ENCODE data around the gene SPNS2.

The SPNS2 gene

DNA sequence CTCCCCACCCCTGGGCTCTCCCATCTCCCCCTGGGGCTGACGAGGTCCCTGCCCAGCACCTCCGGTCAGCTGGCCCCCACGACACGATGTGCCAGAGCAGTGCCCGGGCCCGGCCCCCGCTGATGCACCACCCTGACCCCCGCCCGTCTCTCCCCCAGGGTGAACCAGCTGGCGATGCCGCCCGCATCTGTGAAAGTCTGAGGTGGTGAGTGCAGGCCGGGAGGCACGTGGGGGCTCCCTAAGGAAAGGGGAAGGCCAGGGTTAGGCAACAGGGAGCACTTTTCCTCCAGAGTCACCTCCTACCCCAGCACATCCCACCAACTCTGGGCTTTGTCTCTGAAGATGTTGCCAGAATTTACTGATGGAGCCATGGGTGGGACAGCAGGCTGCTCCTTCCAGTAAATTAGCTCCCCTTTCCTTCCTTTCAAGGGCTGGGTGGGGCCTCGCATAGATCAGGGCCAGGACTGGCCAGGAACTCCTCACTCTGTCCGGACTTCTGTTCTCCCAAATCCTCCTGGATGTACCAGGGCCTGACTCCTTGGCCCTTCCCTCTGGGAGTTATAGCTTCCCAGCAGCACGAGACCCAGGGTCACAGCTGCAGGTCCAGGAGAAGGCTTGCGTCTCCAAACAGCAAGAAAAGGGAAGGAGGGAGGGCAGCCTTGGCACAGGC, 38.2 kb downstream of the SPNS2 start:
- no peak overlapping the region for H3K4me3 ChIP-seq (ENCODE audit: insufficient read length, low read depth)
- DNase-seq (ENCODE audit: low read depth, low spot score), result no peak
- H3K9me3 ChIP-seq (ENCODE audit: insufficient read depth, low read length), result no peaks in the 10 kb centered on the region
- H3K36me3 ChIP-seq (ENCODE audit: insufficient read depth, insufficient read length, low read length), result peaks cover 47% of the 10 kb centered on the region
- peaks cover 9% of the 10 kb centered on the region for H3K4me1 ChIP-seq (ENCODE audit: insufficient read depth, insufficient read length)
- no peak overlapping the region for H3K9ac ChIP-seq (ENCODE audit: insufficient read length, low read depth)
- H3K27me3 ChIP-seq (ENCODE audit: insufficient read depth, insufficient read length), result peaks cover 12% of the 10 kb centered on the region
- no peak for TF ChIP-seq SUZ12 (IDR thresholded peaks at IDR 0.05; ENCODE audit: extremely low read depth, insufficient read depth, insufficient read length)

DNA sequence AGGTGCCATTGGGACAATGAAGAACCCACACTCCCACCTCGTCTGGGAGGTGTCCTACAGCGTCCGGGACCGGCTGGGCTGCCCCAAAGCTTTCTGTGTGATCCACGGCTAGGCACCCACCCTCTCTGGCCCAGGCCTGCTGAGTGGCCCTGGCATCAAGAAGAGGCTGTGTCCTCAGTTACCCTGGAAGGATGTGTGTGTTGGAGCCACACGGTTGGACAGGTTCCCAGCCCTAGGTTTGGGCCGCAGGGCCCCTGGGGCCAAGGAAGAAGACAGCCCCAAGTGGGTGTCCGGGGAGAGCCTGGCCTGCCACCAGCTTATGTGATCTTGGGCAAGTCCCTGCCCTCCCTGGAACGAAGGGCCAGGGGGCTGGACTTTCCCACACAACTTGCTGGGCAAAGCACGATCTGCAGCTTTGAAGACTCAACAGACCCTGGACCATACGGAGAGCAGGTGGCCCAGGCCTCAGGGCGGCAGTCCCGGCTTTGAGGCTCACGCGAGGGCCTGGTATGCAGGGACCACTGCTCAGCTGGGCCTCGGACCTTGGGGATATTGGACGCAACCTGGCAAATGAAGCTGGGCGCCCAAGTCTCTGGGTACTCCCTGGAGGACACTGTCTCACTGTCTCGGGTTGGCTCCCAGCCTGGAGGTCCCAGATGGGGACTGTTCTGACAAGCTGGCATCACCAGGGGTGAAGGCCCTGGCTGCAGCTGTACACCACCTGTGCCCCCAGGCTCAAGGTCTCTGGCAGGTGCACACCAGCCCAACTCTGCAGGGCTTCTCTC, 39.0 kb downstream of the SPNS2 start:
- Histone ChIP-seq H3K9me3 (ENCODE audit: insufficient read depth, low read length) (no peaks in the 10 kb centered on the region), H3K27me3 (ENCODE audit: insufficient read depth, insufficient read length) (peaks cover 5% of the 10 kb centered on the region), H3K36me3 (ENCODE audit: insufficient read depth, insufficient read length, low read length) (peaks cover 55% of the 10 kb centered on the region), H3K4me3 (ENCODE audit: insufficient read length, low read depth) (no peak overlapping the region), H3K9ac (ENCODE audit: insufficient read length, low read depth) (no peak overlapping the region), H3K4me1 (ENCODE audit: insufficient read depth, insufficient read length) (peaks cover 10% of the 10 kb centered on the region)
- TF ChIP-seq YY1 (IDR thresholded peaks at IDR 0.05; ENCODE audit: insufficient read depth, insufficient read length), result no peak
- TF ChIP-seq SUZ12 (IDR thresholded peaks at IDR 0.05; ENCODE audit: extremely low read depth, insufficient read depth, insufficient read length), result no peak
- TF ChIP-seq ZNF274 (IDR thresholded peaks at IDR 0.05; ENCODE audit: low read depth, low read length), result no peak
- DNase-seq (ENCODE audit: low read depth, low spot score), result no peak

DNA sequence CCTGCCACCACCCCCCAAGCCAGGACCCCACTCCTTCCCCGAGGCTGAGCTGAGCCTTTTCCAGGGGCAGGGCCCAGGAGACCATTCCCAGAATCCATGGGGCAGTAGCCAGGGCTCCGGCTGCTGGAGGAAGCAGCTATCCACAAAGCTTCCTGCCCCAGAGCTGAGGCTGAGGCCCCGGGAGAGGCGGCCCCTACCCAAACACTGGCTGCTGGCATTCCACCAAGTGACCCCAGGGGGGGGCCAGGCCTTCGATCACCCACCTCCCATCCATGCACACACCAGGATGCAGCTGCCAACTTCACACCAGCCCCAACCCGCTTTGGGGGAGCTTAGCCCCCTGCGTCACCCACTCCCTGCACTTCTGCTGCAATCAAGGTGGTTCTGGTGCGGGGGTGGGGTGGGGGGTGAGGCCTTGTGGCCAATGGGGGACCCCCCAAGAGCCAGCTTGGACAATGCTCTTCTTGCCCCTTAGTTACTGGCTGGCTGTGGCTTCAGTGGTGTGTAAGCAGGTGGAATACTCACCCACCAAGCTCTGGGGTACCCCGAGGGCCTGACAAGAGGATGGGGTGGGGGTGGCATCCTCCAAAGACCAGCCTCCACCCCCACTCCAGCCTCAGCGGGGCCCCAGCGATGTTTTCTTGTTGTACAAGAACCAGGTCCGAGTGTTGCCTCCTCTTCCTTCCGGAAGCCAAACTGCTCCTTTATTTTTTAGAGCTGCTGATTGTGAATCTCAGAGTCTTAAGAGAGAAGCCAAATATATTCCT, 39.7 kb downstream of the SPNS2 start:
- Histone ChIP-seq H3K9ac (ENCODE audit: insufficient read length, low read depth) (no peak overlapping the region), H3K4me3 (ENCODE audit: insufficient read length, low read depth) (no peak overlapping the region), H3K27me3 (ENCODE audit: insufficient read depth, insufficient read length) (no peaks in the 10 kb centered on the region), H3K9me3 (ENCODE audit: insufficient read depth, low read length) (no peaks in the 10 kb centered on the region), H3K4me1 (ENCODE audit: insufficient read depth, insufficient read length) (peaks cover 10% of the 10 kb centered on the region), H3K36me3 (ENCODE audit: insufficient read depth, insufficient read length, low read length) (peaks cover 63% of the 10 kb centered on the region)
- TF ChIP-seq SUZ12 (IDR thresholded peaks at IDR 0.05; ENCODE audit: extremely low read depth, insufficient read depth, insufficient read length) (no peak), ZNF274 (IDR thresholded peaks at IDR 0.05; ENCODE audit: low read depth, low read length) (no peak), YY1 (IDR thresholded peaks at IDR 0.05; ENCODE audit: insufficient read depth, insufficient read length) (no peak)
- DNase-seq (ENCODE audit: low read depth, low spot score), result no peak

DNA sequence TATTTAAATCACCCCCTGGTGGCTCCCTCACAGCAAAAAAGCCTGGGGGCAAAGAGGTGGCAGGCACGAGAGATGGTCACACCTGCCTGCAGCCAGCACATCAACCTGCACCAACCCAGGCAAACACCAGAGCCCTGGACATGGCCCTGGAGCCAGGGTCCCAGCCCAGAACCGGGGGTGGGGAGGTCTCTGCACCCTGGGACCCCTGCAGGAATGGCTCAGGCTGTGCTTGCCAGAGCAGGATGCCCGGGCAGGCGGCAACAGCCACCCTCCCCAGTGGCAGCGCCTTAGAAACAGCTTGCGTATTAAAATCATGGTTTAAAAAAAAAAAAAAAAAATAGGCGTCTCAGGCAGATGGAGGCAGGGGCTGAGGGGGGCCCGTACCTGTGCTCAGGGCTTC, 40.3 kb downstream of the SPNS2 start:
- Histone ChIP-seq H3K27me3 (ENCODE audit: insufficient read depth, insufficient read length) (no peaks in the 10 kb centered on the region), H3K4me1 (ENCODE audit: insufficient read depth, insufficient read length) (peaks cover 6% of the 10 kb centered on the region), H3K9ac (ENCODE audit: insufficient read length, low read depth) (no peak overlapping the region), H3K4me3 (ENCODE audit: insufficient read length, low read depth) (no peak overlapping the region), H3K9me3 (ENCODE audit: insufficient read depth, low read length) (no peaks in the 10 kb centered on the region), H3K36me3 (ENCODE audit: insufficient read depth, insufficient read length, low read length) (peaks cover 69% of the 10 kb centered on the region)
- TF ChIP-seq YY1 (IDR thresholded peaks at IDR 0.05; ENCODE audit: insufficient read depth, insufficient read length) (no peak), ZNF274 (IDR thresholded peaks at IDR 0.05; ENCODE audit: low read depth, low read length) (no peak), SUZ12 (IDR thresholded peaks at IDR 0.05; ENCODE audit: extremely low read depth, insufficient read depth, insufficient read length) (no peak)
- DNase-seq (ENCODE audit: low read depth, low spot score), result no peak

DNA sequence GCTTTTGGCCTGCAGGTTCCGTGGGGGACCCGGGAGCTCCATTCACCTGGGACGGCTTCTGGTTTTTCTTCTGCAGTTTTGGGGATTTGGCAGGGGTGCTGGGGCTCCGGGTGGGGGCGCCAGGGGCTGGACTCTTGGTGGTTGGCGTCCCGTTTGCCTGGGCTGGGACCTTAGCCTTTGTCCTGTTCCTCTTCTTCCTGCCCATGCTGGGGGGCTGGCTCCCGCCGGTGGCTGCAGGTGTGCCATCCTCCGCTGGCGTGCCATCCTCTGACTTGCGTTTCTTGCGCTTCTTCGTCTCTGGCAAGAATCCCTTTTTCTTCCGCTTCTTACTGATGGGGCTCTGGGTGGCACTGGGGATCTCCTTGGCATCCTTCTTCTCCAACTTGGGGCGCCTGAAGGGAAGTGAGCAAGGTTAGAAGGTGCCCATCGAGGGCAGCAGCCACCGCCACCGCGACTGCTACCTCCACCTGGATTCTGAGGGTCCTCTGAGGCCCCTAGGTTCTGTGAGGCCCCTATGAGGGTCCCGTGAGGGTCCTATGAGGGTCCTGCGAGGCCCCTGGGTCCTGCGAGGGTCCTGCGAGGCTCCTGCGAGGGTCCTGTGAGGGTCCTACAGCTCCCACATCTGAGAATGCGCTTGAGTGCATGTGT, 41.0 kb downstream of the SPNS2 start:
- H3K36me3 ChIP-seq (ENCODE audit: insufficient read depth, insufficient read length, low read length), result peaks cover 74% of the 10 kb centered on the region
- TF ChIP-seq SUZ12 (IDR thresholded peaks at IDR 0.05; ENCODE audit: extremely low read depth, insufficient read depth, insufficient read length) (no peak), ZNF274 (IDR thresholded peaks at IDR 0.05; ENCODE audit: low read depth, low read length) (no peak), YY1 (IDR thresholded peaks at IDR 0.05; ENCODE audit: insufficient read depth, insufficient read length) (no peak)
- H3K27me3 ChIP-seq (ENCODE audit: insufficient read depth, insufficient read length), result no peaks in the 10 kb centered on the region
- no peak overlapping the region for H3K9ac ChIP-seq (ENCODE audit: insufficient read length, low read depth)
- no peak for DNase-seq (ENCODE audit: low read depth, low spot score)
- no peaks in the 10 kb centered on the region for H3K9me3 ChIP-seq (ENCODE audit: insufficient read depth, low read length)
- H3K4me3 ChIP-seq (ENCODE audit: insufficient read length, low read depth), result no peak overlapping the region
- peaks cover 2% of the 10 kb centered on the region for H3K4me1 ChIP-seq (ENCODE audit: insufficient read depth, insufficient read length)

DNA sequence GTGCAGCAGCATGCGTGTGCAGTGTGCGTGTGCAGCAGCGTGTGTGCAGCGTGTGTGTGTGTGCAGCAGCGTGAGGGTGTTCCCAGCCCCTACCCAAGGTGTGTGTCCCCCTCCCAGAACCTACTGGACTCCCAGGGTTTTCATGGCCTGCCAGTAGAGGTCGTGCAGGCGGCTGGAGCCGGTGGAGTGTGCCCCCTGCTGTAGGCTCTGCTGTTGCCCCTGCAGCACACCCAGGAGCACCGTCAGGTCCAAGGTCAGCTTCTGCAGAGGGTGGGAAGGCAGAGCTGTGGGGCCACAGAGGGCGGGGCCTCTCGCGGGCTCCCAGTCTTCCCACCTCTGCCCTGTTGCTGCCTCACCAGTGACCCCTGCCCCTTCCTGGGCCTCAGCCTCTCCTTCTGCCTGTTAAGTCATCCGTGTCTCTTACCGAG, 41.6 kb downstream of the SPNS2 start:
- Histone ChIP-seq H3K9me3 (ENCODE audit: insufficient read depth, low read length) (no peaks in the 10 kb centered on the region), H3K4me1 (ENCODE audit: insufficient read depth, insufficient read length) (peaks cover 2% of the 10 kb centered on the region), H3K27me3 (ENCODE audit: insufficient read depth, insufficient read length) (no peaks in the 10 kb centered on the region), H3K9ac (ENCODE audit: insufficient read length, low read depth) (no peak overlapping the region), H3K36me3 (ENCODE audit: insufficient read depth, insufficient read length, low read length) (peaks cover 77% of the 10 kb centered on the region), H3K4me3 (ENCODE audit: insufficient read length, low read depth) (no peak overlapping the region)
- TF ChIP-seq ZNF274 (IDR thresholded peaks at IDR 0.05; ENCODE audit: low read depth, low read length), result no peak
- TF ChIP-seq SUZ12 (IDR thresholded peaks at IDR 0.05; ENCODE audit: extremely low read depth, insufficient read depth, insufficient read length), result no peak
- TF ChIP-seq YY1 (IDR thresholded peaks at IDR 0.05; ENCODE audit: insufficient read depth, insufficient read length), result no peak
- DNase-seq (ENCODE audit: low read depth, low spot score), result no peak

Measured in NT2/D1 (cell line).